HepG2 (cell line): Measurements from ENCODE around the gene OR4E2. TPM values are rescaled to one million over a fixed set of nuclear protein-coding genes. Genes with fewer than 3 reads are reported as not detected.

Source experiments
- ATAC-seq: fragments of 200-7000 bp; cut with Tn5 transposase; 3 replicates; pipeline ENCODE4 v1.9.1; 2020; ENCODE audit warnings: mild to moderate bottlenecking, moderate library complexity
- BruUV-seq: library from RNA; stranded (reverse); fragments of 400-500 nt; replicated peaks from 2 replicates; lab custom pipeline; 2021; lab: Mats Ljungman, UMichigan
- CTCF ChIA-PET: fragments of 300-600 bp; formaldehyde crosslinking; extraction: SDS; loops from one replicate; lab custom pipeline; 2021; ENCODE audit warnings: low total read pairs, inconsistent platforms, low intra/inter-chr PET ratio; lab: Yijun Ruan, JAX
- POLR2A ChIA-PET: fragments of 350-600 bp; sonication (Branson Sonifier 250); formaldehyde crosslinking; loops from one replicate; lab custom pipeline; 2020; ENCODE audit warnings: antibody characterized with exemption, inconsistent platforms; lab: Yijun Ruan, JAX
- DNase-seq: peaks from one replicate; pipeline ENCODE4 v3.0.0-alpha.2; 2015; ENCODE audit warnings: low spot score
- FAIRE-seq: peaks from 3 replicates; lab custom pipeline; 2011; peaks lifted over from hg19 to GRCh38; lab: Jason Lieb, UNC
- H2AFZ ChIP-seq: one replicate; pipeline ENCODE4 v1.6.1; 2011; ENCODE audit warnings: low read length, inconsistent platforms
- H3K27ac ChIP-seq: fragments of 300-600 bp; 3 replicates; pipeline ENCODE4 v1.8.0; 2011; ENCODE audit warnings: mixed run types, mild to moderate bottlenecking, mixed read lengths, low read length, inconsistent platforms; ENCODE audit not compliant: insufficient read depth; ENCODE audit errors: extremely low read length
- H3K27me3 ChIP-seq, 2 experiments: fragments of 200-600 bp in 1 of 2; 2 replicates in 1 of 2; 3 replicates in 1 of 2; pipeline versions ENCODE4 v1.6.0 to v1.8.0; 2011; ENCODE audit warnings: low read length in 2 of 2, mild to moderate bottlenecking in 2 of 2, moderate library complexity in 2 of 2, inconsistent platforms in 1 of 2; ENCODE audit not compliant: insufficient read depth in 2 of 2, control insufficient read depth in 1 of 2
- H3K36me3 ChIP-seq, 2 experiments: fragments of 200-600 bp in 1 of 2; replicated peaks in 1 of 2; 2 replicates in 1 of 2; 3 replicates in 1 of 2; pipeline versions ENCODE4 v1.5.1 to v1.8.0; 2011; ENCODE audit warnings: low read length in 2 of 2, inconsistent platforms in 1 of 2; ENCODE audit not compliant: insufficient read depth in 2 of 2, control insufficient read depth in 1 of 2
- H3K4me1 ChIP-seq: 2 replicates; pipeline ENCODE4 v1.5.1; 2012; ENCODE audit warnings: low read length, inconsistent platforms; ENCODE audit not compliant: insufficient read depth
- H3K4me2 ChIP-seq: 2 replicates; pipeline ENCODE4 v1.6.0; 2011; ENCODE audit warnings: low read depth, low read length, inconsistent platforms
- H3K4me3 ChIP-seq, 3 experiments: fragments of 200-600 bp in 1 of 3; sonication (generic), shearing (Covaris generic) in 1 of 3; replicated peaks in 1 of 3; 2 replicates each; pipeline ENCODE4 v1.5.1; 2011 to 2016; ENCODE audit warnings: low read length in 3 of 3, inconsistent platforms in 2 of 3, low read depth in 2 of 3, mild to moderate bottlenecking in 2 of 3, control low read depth in 1 of 3, mixed read lengths in 1 of 3; ENCODE audit not compliant: insufficient read depth in 1 of 3
- H3K79me2 ChIP-seq: one replicate; pipeline ENCODE4 v1.6.1; 2011; ENCODE audit warnings: low read length, inconsistent platforms; ENCODE audit not compliant: insufficient read depth
- H3K9ac ChIP-seq: 2 replicates; pipeline ENCODE4 v1.6.0; 2011; ENCODE audit warnings: mild to moderate bottlenecking, low read depth, low read length, inconsistent platforms; ENCODE audit not compliant: insufficient read depth
- H3K9me3 ChIP-seq: 2 replicates; pipeline ENCODE4 v1.5.1; 2012; ENCODE audit warnings: mild to moderate bottlenecking, low read length
- H4K20me1 ChIP-seq: 2 replicates; pipeline ENCODE4 v1.6.0; 2011; ENCODE audit warnings: inconsistent platforms, mild to moderate bottlenecking, low read length, moderate library complexity; ENCODE audit not compliant: insufficient read depth
- HMG20A ChIP-seq: IDR thresholded peaks from 2 replicates; pipeline ENCODE4 v1.6.1; 2016; ENCODE audit warnings: borderline replicate concordance
- RFX5 ChIP-seq: IDR thresholded peaks from 2 replicates; pipeline ENCODE4 v1.6.1; 2011; ENCODE audit warnings: low read depth, low read length, improper control_type of control experiment
- TFE3 ChIP-seq: IDR thresholded peaks from 2 replicates; pipeline ENCODE4 v1.6.1; 2016
- WGBS: methylation state at CpG from one replicate; pipeline ENCODE4 v1.1.6; 2017; ENCODE audit warnings: low lambda C conversion rate; 5-methylcytosine and 5-hydroxymethylcytosine counted together
- in situ Hi-C: cut with HindIII; loops from 2 replicates; pipeline ENCODE4 v1.10.0; 2017; ENCODE audit warnings: low pct_unique_long_range_greater_than_20kb; ENCODE audit not compliant: extremely low pct_ligation_motif_present
- intact Hi-C: fragments of 100-400 bp; cut with micrococcal nuclease; formaldehyde crosslinking; loops from one replicate; pipeline ENCODE4 v1.10.0; 2022; ENCODE audit not compliant: unreplicated experiment
- polyA plus RNA-seq, 8 experiments: library from polyadenylated mRNA; depleted of rRNA in 3 of 8; stranded (reverse) in 7 of 8; unstranded in 1 of 8; fragments of >200 nt; fragmentation: Illumina TruSeq in 4 of 8; extraction: Trizol in 4 of 8; gene quantifications; 2 replicates each; pipeline versions ENCODE4 v1.2.1 to v1.2.3, GENCODE V29; 2011 to 2016; ENCODE audit warnings: low read depth in 4 of 8, missing spikeins in 1 of 8, mixed read lengths in 1 of 8; ENCODE audit not compliant: insufficient read depth in 1 of 8
- total RNA-seq, 5 experiments: library from RNA; depleted of rRNA; stranded (reverse); fragments of >200 nt; fragmentation: Illumina TruSeq; extraction: Trizol; gene quantifications; 2 replicates each; pipeline ENCODE4 v1.2.3, GENCODE V29; 2016; ENCODE audit warnings: low read depth in 1 of 5
- TF ChIP-seq, protein P1 (sequence below): fragments of 450-650 bp; IDR thresholded peaks from 2 replicates; pipeline ENCODE4 v1.6.1; 2016

The OR4E2 gene
- total and polyA plus RNA-seq, 2 of the 13 experiments (the other 11 are each of a cell fraction or from before 2014, with no cell fraction given) = not detected

GRCh38 chr14:21652209-21652808, 1.3 kb upstream of the OR4E2 start:
- FAIRE-seq (no peak), DNase-seq (no peak), ATAC-seq (no peak)
- Histone ChIP-seq H3K27me3 (no peaks in the 10 kb centered on the region; a peak in 1 of 5 replicates), H3K9ac (no peak overlapping the region), H3K9me3 (no peaks in the 10 kb centered on the region), H3K27ac (no peak overlapping the region), H3K4me2 (no peak overlapping the region), H3K4me3 (no peak overlapping the region), H4K20me1 (no peaks in the 10 kb centered on the region), H3K36me3 (no peaks in the 10 kb centered on the region), H3K79me2 (no peaks in the 10 kb centered on the region), H2AFZ (no peak overlapping the region), H3K4me1 (no peaks in the 10 kb centered on the region)
- 0% methylated on average over 1 of the region's 1 CpG for WGBS
- in situ Hi-C loops = no loop called here
- intact Hi-C loops = no loop called here
- CTCF ChIA-PET = no interaction called here
- no peak for TF ChIP-seq HMG20A
- TF ChIP-seq RFX5 = peak; percentile 65; the same call in 1 of the 2 replicates
- POLR2A ChIA-PET = no interaction called here
- BruUV-seq = no TSS peak

- WGBS = 46% methylated on average over 5 of the region's 5 CpGs
- Histone ChIP-seq H3K27me3 (no peaks in the 10 kb centered on the region; a peak in 1 of 5 replicates), H3K27ac (no peak overlapping the region), H3K4me1 (no peaks in the 10 kb centered on the region), H3K4me3 (no peak overlapping the region), H3K9me3 (no peaks in the 10 kb centered on the region), H3K4me2 (no peak overlapping the region), H4K20me1 (no peaks in the 10 kb centered on the region), H2AFZ (no peak overlapping the region), H3K36me3 (no peaks in the 10 kb centered on the region), H3K79me2 (no peaks in the 10 kb centered on the region), H3K9ac (no peak overlapping the region)
- BruUV-seq = no TSS peak
- ChIA-PET POLR2A (no interaction called here), CTCF (no interaction called here)
- in situ Hi-C loops = no loop called here
- ATAC-seq (no peak), FAIRE-seq (no peak), DNase-seq (no peak)
- intact Hi-C loops = no loop called here
- TF ChIP-seq, protein P1, sequence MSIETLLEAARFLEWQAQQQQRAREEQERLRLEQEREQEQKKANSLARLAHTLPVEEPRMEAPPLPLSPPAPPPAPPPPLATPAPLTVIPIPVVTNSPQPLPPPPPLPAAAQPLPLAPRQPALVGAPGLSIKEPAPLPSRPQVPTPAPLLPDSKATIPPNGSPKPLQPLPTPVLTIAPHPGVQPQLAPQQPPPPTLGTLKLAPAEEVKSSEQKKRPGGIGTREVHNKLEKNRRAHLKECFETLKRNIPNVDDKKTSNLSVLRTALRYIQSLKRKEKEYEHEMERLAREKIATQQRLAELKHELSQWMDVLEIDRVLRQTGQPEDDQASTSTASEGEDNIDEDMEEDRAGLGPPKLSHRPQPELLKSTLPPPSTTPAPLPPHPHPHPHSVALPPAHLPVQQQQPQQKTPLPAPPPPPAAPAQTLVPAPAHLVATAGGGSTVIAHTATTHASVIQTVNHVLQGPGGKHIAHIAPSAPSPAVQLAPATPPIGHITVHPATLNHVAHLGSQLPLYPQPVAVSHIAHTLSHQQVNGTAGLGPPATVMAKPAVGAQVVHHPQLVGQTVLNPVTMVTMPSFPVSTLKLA = peak; percentile 58; the same call in 1 of the 2 replicates
- no peak for TF ChIP-seq TFE3 (CRISPR knock-in tag)
These were observed 580 bp downstream of the OR4E2 start for GRCh38 chr14:21654215-21654614.
